H9 (cell line): ENCODE data around the gene TSC22D1. TPM values are rescaled to one million over a fixed set of nuclear protein-coding genes. Genes with fewer than 3 reads are reported as not detected.

Experiments
- DNase-seq: peaks from one replicate; pipeline ENCODE4 v3.0.0-alpha.2; 2017
- H2AFZ ChIP-seq: one replicate; pipeline ENCODE4 v1.6.1; 2013; ENCODE audit warnings: mild to moderate bottlenecking, low read length, control low read depth, moderate library complexity
- H2AK5ac ChIP-seq: 2 replicates; pipeline ENCODE4 v1.6.1; 2013; ENCODE audit warnings: low read length, control low read depth, mixed read lengths; ENCODE audit not compliant: insufficient read length
- H2BK120ac ChIP-seq: one replicate; pipeline ENCODE4 v1.6.1; 2013; ENCODE audit warnings: low read depth, mild to moderate bottlenecking, low read length, control low read depth, inconsistent platforms; ENCODE audit not compliant: poor library complexity, severe bottlenecking
- H2BK12ac ChIP-seq: 2 replicates; pipeline ENCODE4 v1.6.1; 2013; ENCODE audit warnings: low read length, control low read depth, mixed read lengths, low read depth; ENCODE audit not compliant: insufficient read length
- H2BK15ac ChIP-seq: 2 replicates; pipeline ENCODE4 v1.6.1; 2013; ENCODE audit warnings: low read depth, low read length, control low read depth
- H2BK20ac ChIP-seq: one replicate; pipeline ENCODE4 v1.6.1; 2013; ENCODE audit warnings: low read depth, mild to moderate bottlenecking, low read length, control low read depth, inconsistent platforms; ENCODE audit not compliant: poor library complexity, severe bottlenecking
- H2BK5ac ChIP-seq: 2 replicates; pipeline ENCODE4 v1.6.1; 2013; ENCODE audit warnings: low read length, control low read depth, mixed read lengths; ENCODE audit not compliant: insufficient read length
- H3K14ac ChIP-seq: 2 replicates; pipeline ENCODE4 v1.6.1; 2013; ENCODE audit warnings: low read length, control low read depth; ENCODE audit not compliant: insufficient read depth
- H3K18ac ChIP-seq: 2 replicates; pipeline ENCODE4 v1.6.1; 2013; ENCODE audit warnings: low read depth, mild to moderate bottlenecking, mixed read lengths, low read length, control low read depth; ENCODE audit not compliant: insufficient read length
- H3K23ac ChIP-seq: 2 replicates; pipeline ENCODE4 v1.6.1; 2013; ENCODE audit warnings: low read length, control low read depth, mixed read lengths, low read depth; ENCODE audit not compliant: insufficient read length
- H3K23me2 ChIP-seq: 2 replicates; pipeline ENCODE4 v1.6.1; 2013; ENCODE audit warnings: low read depth, mild to moderate bottlenecking, mixed read lengths, low read length, control low read depth; ENCODE audit not compliant: insufficient read length, poor library complexity, severe bottlenecking
- H3K27ac ChIP-seq: 2 replicates; pipeline ENCODE4 v1.5.1; 2013; ENCODE audit warnings: low read length, control low read depth, mixed read lengths, low read depth; ENCODE audit not compliant: insufficient read length
- H3K27me3 ChIP-seq: 2 replicates; pipeline ENCODE4 v1.6.1; 2013; ENCODE audit warnings: low read length, control low read depth, inconsistent platforms; ENCODE audit not compliant: insufficient read depth
- H3K4ac ChIP-seq: 2 replicates; pipeline ENCODE4 v1.6.1; 2013; ENCODE audit warnings: low read depth, mild to moderate bottlenecking, control low read depth, inconsistent platforms, low read length, moderate library complexity
- H3K4me1 ChIP-seq: 2 replicates; pipeline ENCODE4 v1.6.1; 2013; ENCODE audit warnings: low read length, control low read depth, inconsistent platforms; ENCODE audit not compliant: insufficient read depth
- H3K4me2 ChIP-seq: 2 replicates; pipeline ENCODE4 v1.6.1; 2013; ENCODE audit warnings: low read length, control low read depth, mixed read lengths; ENCODE audit not compliant: insufficient read length, insufficient read depth
- H3K56ac ChIP-seq: 2 replicates; pipeline ENCODE4 v1.6.1; 2013; ENCODE audit warnings: low read depth, mild to moderate bottlenecking, mixed read lengths, low read length, control low read depth; ENCODE audit not compliant: insufficient read length
- H3K79me1 ChIP-seq: 2 replicates; pipeline ENCODE4 v1.6.1; 2013; ENCODE audit warnings: low read depth, mild to moderate bottlenecking, moderate library complexity, low read length, control low read depth, inconsistent platforms; ENCODE audit not compliant: insufficient read depth, poor library complexity, severe bottlenecking
- H3K79me2 ChIP-seq: 2 replicates; pipeline ENCODE4 v1.6.1; 2013; ENCODE audit warnings: low read length, control low read depth, inconsistent platforms; ENCODE audit not compliant: insufficient read depth
- H3K9ac ChIP-seq: 2 replicates; pipeline ENCODE4 v1.6.1; 2013; ENCODE audit warnings: low read length, control low read depth, mixed read lengths; ENCODE audit not compliant: insufficient read length; ENCODE audit errors: extremely low read depth
- H3K9me3 ChIP-seq: one replicate; pipeline ENCODE4 v1.6.1; 2013; ENCODE audit warnings: low read depth, low read length, inconsistent platforms; ENCODE audit not compliant: control insufficient read depth
- H3T11ph ChIP-seq: one replicate; pipeline ENCODE4 v1.6.1; 2013; ENCODE audit warnings: mild to moderate bottlenecking, low read length, control low read depth, inconsistent platforms
- H4K20me1 ChIP-seq: one replicate; pipeline ENCODE4 v1.6.1; 2013; ENCODE audit not compliant: control insufficient read depth, insufficient read length, insufficient read depth
- H4K5ac ChIP-seq: 2 replicates; pipeline ENCODE4 v1.6.1; 2013; ENCODE audit warnings: low read depth, mild to moderate bottlenecking, mixed read lengths, low read length, control low read depth; ENCODE audit not compliant: insufficient read length
- H4K8ac ChIP-seq: replicated peaks from 2 replicates; pipeline ENCODE4 v1.6.1; 2013; ENCODE audit warnings: low read length, control low read depth, mixed read lengths, low read depth; ENCODE audit not compliant: insufficient read length
- H4K91ac ChIP-seq: 2 replicates; pipeline ENCODE4 v1.6.1; 2013; ENCODE audit warnings: low read depth, mild to moderate bottlenecking, moderate library complexity, mixed read lengths, low read length, control low read depth; ENCODE audit not compliant: insufficient read length
- H3K27ac Mint-ChIP-seq, 3 experiments: 2 replicates in 2 of 3; 3 replicates in 1 of 3; pipeline ENCODE4 v1.8.0; 2020 to 2021; ENCODE audit warnings: mixed read lengths in 3 of 3, mild to moderate bottlenecking in 1 of 3, moderate library complexity in 1 of 3
- H3K27me3 Mint-ChIP-seq: 2 replicates; pipeline ENCODE4 v1.8.0; 2021; ENCODE audit warnings: low read depth, mild to moderate bottlenecking, moderate library complexity, mixed read lengths
- H3K36me3 Mint-ChIP-seq, 3 experiments: 2 replicates in 2 of 3; 3 replicates in 1 of 3; pipeline ENCODE4 v1.8.0; 2020 to 2021; ENCODE audit warnings: low read depth in 3 of 3, mixed read lengths in 3 of 3; ENCODE audit not compliant: insufficient read depth in 1 of 3
- H3K4me1 Mint-ChIP-seq, 2 experiments: 2 replicates each; pipeline ENCODE4 v1.8.0; 2020; ENCODE audit warnings: mixed read lengths in 2 of 2
- H3K4me3 Mint-ChIP-seq, 2 experiments: 2 replicates in 1 of 2; 3 replicates in 1 of 2; pipeline ENCODE4 v1.8.0; 2020 to 2021; ENCODE audit warnings: mild to moderate bottlenecking in 2 of 2, mixed read lengths in 2 of 2, moderate library complexity in 1 of 2
- H3K9me3 Mint-ChIP-seq, 2 experiments: 2 replicates in 1 of 2; 3 replicates in 1 of 2; pipeline ENCODE4 v1.8.0; 2020; ENCODE audit warnings: mild to moderate bottlenecking in 2 of 2, mixed read lengths in 2 of 2, moderate library complexity in 1 of 2
- CTCF ChIP-seq: fragments of 200-600 bp; sonication (generic); conservative IDR thresholded peaks from 3 replicates; pipeline ENCODE4 v1.8.0; 2021; ENCODE audit warnings: antibody characterized with exemption, mild to moderate bottlenecking
- WGBS: extraction: QIAGEN DNeasy Blood & Tissue Kit; methylation state at CpG from one replicate; pipeline ENCODE4 v1.1.7; 2013; ENCODE audit warnings: missing lambda C conversion rate, low lambda C conversion rate, mixed read lengths; ENCODE audit not compliant: insufficient read length; ENCODE audit errors: extremely low coverage; 5-methylcytosine and 5-hydroxymethylcytosine counted together
- total RNA-seq: library from RNA; stranded (reverse); gene quantifications from 2 replicates; pipeline ENCODE4 v1.2.1, GENCODE V29; 2021

Gene TSC22D1
- total RNA-seq, 1 experiment from 2014 or later = 76.7 TPM

GRCh38 chr13:44576351-44577235 lies 463 bp upstream of the TSC22D1 start:
- H2BK15ac ChIP-seq = no peak overlapping the region; the same call in 1 of the 2 replicates
- Mint-ChIP-seq H3K27me3 (no peaks in the 10 kb centered on the region; the same call in 1 of the 2 replicates), H3K4me1 (peaks cover 56 to 62% of the 10 kb centered on the region in 2 experiments), H3K27ac (peak overlapping the region in 2 of 3 experiments; percentile 66 to 99; a peak in 3 of 7 replicates), H3K4me3 (peak overlapping the region; percentile 92 to 96), H3K9me3 (no peaks in the 10 kb centered on the region; a peak in 1 of 5 replicates), H3K36me3 (peaks cover 20 to 34% (median 33%) of the 10 kb centered on the region in 3 experiments)
- H3K14ac ChIP-seq = peak overlapping the region; percentile 87
- peaks cover 6% of the 10 kb centered on the region; the same call in 1 of the 2 replicates for H3K4me1 ChIP-seq
- no peak overlapping the region for H2AK5ac ChIP-seq
- H3K4ac ChIP-seq = no peak overlapping the region
- H3K56ac ChIP-seq = no peak overlapping the region
- no peak overlapping the region for H3K27ac ChIP-seq
- H3K79me2 ChIP-seq = peaks cover 12% of the 10 kb centered on the region; the same call in 1 of the 2 replicates
- H3T11ph ChIP-seq = no peak overlapping the region
- H2BK5ac ChIP-seq = no peak overlapping the region
- H2AFZ ChIP-seq = no peak overlapping the region
- H3K9me3 ChIP-seq = no peaks in the 10 kb centered on the region
- H4K20me1 ChIP-seq = no peaks in the 10 kb centered on the region
- peaks cover 13% of the 10 kb centered on the region for H3K23me2 ChIP-seq
- peak overlapping the region; percentile 75 for H3K4me2 ChIP-seq
- H4K91ac ChIP-seq = no peak overlapping the region
- H3K27me3 ChIP-seq = no peaks in the 10 kb centered on the region
- DNase-seq = no peak
- no peak for TF ChIP-seq CTCF
- H3K18ac ChIP-seq = peak overlapping the region; percentile 24
- H2BK120ac ChIP-seq = peak overlapping the region; percentile 51
- no peak overlapping the region for H2BK20ac ChIP-seq
- peak overlapping the region; percentile 25 for H2BK12ac ChIP-seq
- no peak overlapping the region for H3K23ac ChIP-seq
- no peak overlapping the region for H4K5ac ChIP-seq
- WGBS = no CpG with 5 or more reads among the region's 111 CpGs
- H3K9ac ChIP-seq = peak overlapping the region; percentile 74
- no peak overlapping the region for H4K8ac ChIP-seq
- no peaks in the 10 kb centered on the region for H3K79me1 ChIP-seq
